Forelimb muscle (tissue), 1 donor: ENCODE results near the gene ADORA2A. TPM values are rescaled to one million over a fixed set of nuclear protein-coding genes. Genes with fewer than 3 reads are reported as not detected.

ENCODE experiments used
- DNase-seq: peaks from one replicate; pipeline ENCODE4 v3.0.0-alpha.2; 2013; ENCODE audit warnings: low read depth
- polyA plus RNA-seq: library from polyadenylated mRNA; unstranded; fragments of 120-200 nt; gene quantifications from one replicate; pipeline ENCODE4 v1.2.1, GENCODE V29; 2013; ENCODE audit not compliant: insufficient read length

The ADORA2A gene
- polyA plus RNA-seq, result 14.0 TPM

GRCh38 chr22:24427500-24428164 lies at the start of gene ADORA2A:
Gene ADORA2A (plus strand): TSS chr22:24427599. CDS start chr22:24433405, 5,806 bp downstream.
- DNase-seq, result no peak

- DNase-seq, result no peak
Measured at GRCh38 chr22:24379536-24379935, 47.9 kb upstream of the ADORA2A start.

- no peak for DNase-seq
Measured at GRCh38 chr22:24380220-24380904, 47.0 kb upstream of the ADORA2A start.

GRCh38 chr22:24380905-24381230 lies 46.5 kb upstream of the ADORA2A start:
- DNase-seq, result no peak

GRCh38 chr22:24383061-24383460 lies 44.3 kb upstream of the ADORA2A start:
- DNase-seq, result no peak

GRCh38 chr22:24384131-24384530 lies 43.3 kb upstream of the ADORA2A start:
- DNase-seq, result no peak

- DNase-seq, result no peak
Measured at GRCh38 chr22:24386937-24387471, 40.4 kb upstream of the ADORA2A start.

- DNase-seq, result no peak
Measured at GRCh38 chr22:24389680-24390079, 37.7 kb upstream of the ADORA2A start.

GRCh38 chr22:24390156-24390555 lies 37.2 kb upstream of the ADORA2A start:
- no peak for DNase-seq

- peak; percentile 44 for DNase-seq
Measured at GRCh38 chr22:24390576-24390975, 36.8 kb upstream of the ADORA2A start.

- DNase-seq, result no peak
Measured at GRCh38 chr22:24391836-24392217, 35.6 kb upstream of the ADORA2A start.

GRCh38 chr22:24392218-24392931 lies 35.0 kb upstream of the ADORA2A start:
- DNase-seq, result no peak

GRCh38 chr22:24393012-24393559 lies 34.3 kb upstream of the ADORA2A start:
- DNase-seq, result no peak

- DNase-seq, result no peak
Measured at GRCh38 chr22:24393848-24394247, 33.6 kb upstream of the ADORA2A start.

GRCh38 chr22:24394254-24394653 lies 33.1 kb upstream of the ADORA2A start:
- no peak for DNase-seq

- DNase-seq, result no peak
Measured at GRCh38 chr22:24398409-24398808, 29.0 kb upstream of the ADORA2A start.

GRCh38 chr22:24400034-24400725 lies 27.2 kb upstream of the ADORA2A start:
- DNase-seq, result no peak

GRCh38 chr22:24400726-24401596 lies 26.4 kb upstream of the ADORA2A start:
- DNase-seq, result no peak

- DNase-seq, result no peak
Measured at GRCh38 chr22:24401931-24402367, 25.4 kb upstream of the ADORA2A start.

- DNase-seq, result no peak
Measured at GRCh38 chr22:24402460-24403192, 24.8 kb upstream of the ADORA2A start.
